Measurements from ENCODE around the gene BCL2L11. TPM values are rescaled to one million over a fixed set of nuclear protein-coding genes. Genes with fewer than 3 reads are reported as not detected.

BCL2L11 gene
- total RNA-seq, 1 experiment from 2014 or later = 12.6 TPM

DNA sequence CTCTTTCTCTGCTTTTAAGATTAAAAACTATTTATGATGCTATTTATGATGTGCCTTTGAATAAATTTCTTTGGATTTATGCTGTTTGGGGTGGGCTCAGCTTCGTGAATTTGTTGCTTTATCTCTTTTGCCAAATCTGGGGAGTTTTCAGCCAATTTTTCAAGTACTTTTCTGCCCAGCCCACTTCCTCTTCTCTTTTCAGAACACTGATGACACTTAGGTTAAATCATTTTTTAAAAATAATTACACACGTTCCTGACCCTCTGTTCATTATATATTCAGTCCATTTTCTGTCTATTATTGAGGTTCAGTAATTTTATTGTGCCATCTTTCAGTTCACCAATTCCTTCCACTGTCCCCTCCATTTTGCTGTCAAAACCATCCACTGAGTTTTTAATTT is 14.8 kb upstream of the BCL2L11 start:
- Histone ChIP-seq H3K36me3 (ENCODE audit: insufficient read depth, low read length, poor library complexity, severe bottlenecking) (no peaks in the 10 kb centered on the region), H3K9me3 (ENCODE audit: low read depth, low read length, poor library complexity, severe bottlenecking) (no peaks in the 10 kb centered on the region), H3K27me3 (replicated peaks; ENCODE audit: insufficient read depth, low read depth, low read length, poor library complexity) (peaks cover 12% of the 10 kb centered on the region), H3K27ac (ENCODE audit: low read depth, low read length, poor library complexity, severe bottlenecking) (no peak overlapping the region), H3K4me3 (ENCODE audit: low read depth, low read length, poor library complexity, severe bottlenecking) (no peak overlapping the region), H3K4me1 (ENCODE audit: insufficient read depth, low read length, poor library complexity, severe bottlenecking) (no peaks in the 10 kb centered on the region)
- TF ChIP-seq EZH2 (IDR thresholded peaks at IDR 0.05; ENCODE audit: borderline replicate concordance, low read depth, low read length, poor library complexity, severe bottlenecking) = no peak
- TF ChIP-seq, protein P1, sequence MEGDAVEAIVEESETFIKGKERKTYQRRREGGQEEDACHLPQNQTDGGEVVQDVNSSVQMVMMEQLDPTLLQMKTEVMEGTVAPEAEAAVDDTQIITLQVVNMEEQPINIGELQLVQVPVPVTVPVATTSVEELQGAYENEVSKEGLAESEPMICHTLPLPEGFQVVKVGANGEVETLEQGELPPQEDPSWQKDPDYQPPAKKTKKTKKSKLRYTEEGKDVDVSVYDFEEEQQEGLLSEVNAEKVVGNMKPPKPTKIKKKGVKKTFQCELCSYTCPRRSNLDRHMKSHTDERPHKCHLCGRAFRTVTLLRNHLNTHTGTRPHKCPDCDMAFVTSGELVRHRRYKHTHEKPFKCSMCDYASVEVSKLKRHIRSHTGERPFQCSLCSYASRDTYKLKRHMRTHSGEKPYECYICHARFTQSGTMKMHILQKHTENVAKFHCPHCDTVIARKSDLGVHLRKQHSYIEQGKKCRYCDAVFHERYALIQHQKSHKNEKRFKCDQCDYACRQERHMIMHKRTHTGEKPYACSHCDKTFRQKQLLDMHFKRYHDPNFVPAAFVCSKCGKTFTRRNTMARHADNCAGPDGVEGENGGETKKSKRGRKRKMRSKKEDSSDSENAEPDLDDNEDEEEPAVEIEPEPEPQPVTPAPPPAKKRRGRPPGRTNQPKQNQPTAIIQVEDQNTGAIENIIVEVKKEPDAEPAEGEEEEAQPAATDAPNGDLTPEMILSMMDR (conservative IDR thresholded peaks at IDR 0.05; ENCODE audit: low read depth, low read length) = no peak
- intact Hi-C loops (cut with micrococcal nuclease; ENCODE audit: unreplicated experiment) = no loop called here
- ChIA-PET POLR2A (ENCODE audit: low non-redundant PET) (no interaction called here), CTCF (no interaction called here)
- BruUV-seq (replicated peaks) = no TSS peak
- DNase-seq (ENCODE audit: low spot score) = no peak

DNA sequence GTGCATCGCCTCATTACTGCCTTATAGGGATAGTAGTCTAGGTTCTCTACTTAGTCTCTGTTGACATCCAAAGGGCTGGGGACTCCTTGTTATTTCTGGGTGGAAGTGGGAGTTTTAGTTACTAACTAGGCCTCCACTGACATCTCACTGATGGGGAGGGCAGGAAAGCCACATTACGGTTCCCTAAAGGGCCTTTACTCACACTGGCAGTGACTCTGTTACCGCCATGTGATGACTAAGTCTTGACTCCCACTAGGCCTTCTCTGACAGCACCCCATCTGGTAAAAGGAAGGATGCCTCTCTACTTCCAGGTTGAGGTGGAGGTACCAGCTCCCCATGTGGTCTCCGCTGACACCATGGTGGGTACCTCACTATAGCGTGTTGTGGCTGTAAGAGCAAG is 14.0 kb upstream of the BCL2L11 start:
- intact Hi-C loops (cut with micrococcal nuclease; ENCODE audit: unreplicated experiment) = no loop called here
- DNase-seq (ENCODE audit: low spot score) = no peak
- ChIA-PET POLR2A (ENCODE audit: low non-redundant PET) (no interaction called here), CTCF (no interaction called here)
- Histone ChIP-seq H3K36me3 (ENCODE audit: insufficient read depth, low read length, poor library complexity, severe bottlenecking) (no peaks in the 10 kb centered on the region), H3K4me3 (ENCODE audit: low read depth, low read length, poor library complexity, severe bottlenecking) (no peak overlapping the region), H3K27me3 (replicated peaks; ENCODE audit: insufficient read depth, low read depth, low read length, poor library complexity) (peaks cover 12% of the 10 kb centered on the region), H3K9me3 (ENCODE audit: low read depth, low read length, poor library complexity, severe bottlenecking) (no peaks in the 10 kb centered on the region), H3K4me1 (ENCODE audit: insufficient read depth, low read length, poor library complexity, severe bottlenecking) (no peaks in the 10 kb centered on the region), H3K27ac (ENCODE audit: low read depth, low read length, poor library complexity, severe bottlenecking) (no peak overlapping the region)
- TF ChIP-seq EZH2 (IDR thresholded peaks at IDR 0.05; ENCODE audit: borderline replicate concordance, low read depth, low read length, poor library complexity, severe bottlenecking) = no peak
- TF ChIP-seq, protein P1 (conservative IDR thresholded peaks at IDR 0.05; ENCODE audit: low read depth, low read length) = no peak
- no TSS peak for BruUV-seq (replicated peaks)

- no peak for DNase-seq (ENCODE audit: low spot score)
- ChIA-PET POLR2A (ENCODE audit: low non-redundant PET) (no interaction called here), CTCF (no interaction called here)
- H3K4me3 ChIP-seq (ENCODE audit: low read depth, low read length, poor library complexity, severe bottlenecking) = no peak overlapping the region
- H3K27me3 ChIP-seq (replicated peaks; ENCODE audit: insufficient read depth, low read depth, low read length, poor library complexity) = peaks cover 12% of the 10 kb centered on the region
- intact Hi-C loops (cut with micrococcal nuclease; ENCODE audit: unreplicated experiment) = no loop called here
- BruUV-seq (replicated peaks) = no TSS peak
- H3K36me3 ChIP-seq (ENCODE audit: insufficient read depth, low read length, poor library complexity, severe bottlenecking) = no peaks in the 10 kb centered on the region
- H3K27ac ChIP-seq (ENCODE audit: low read depth, low read length, poor library complexity, severe bottlenecking) = no peak overlapping the region
- no peaks in the 10 kb centered on the region for H3K4me1 ChIP-seq (ENCODE audit: insufficient read depth, low read length, poor library complexity, severe bottlenecking)
- H3K9me3 ChIP-seq (ENCODE audit: low read depth, low read length, poor library complexity, severe bottlenecking) = no peaks in the 10 kb centered on the region
- TF ChIP-seq, protein P1 (conservative IDR thresholded peaks at IDR 0.05; ENCODE audit: low read depth, low read length) = no peak
- no peak for TF ChIP-seq EZH2 (IDR thresholded peaks at IDR 0.05; ENCODE audit: borderline replicate concordance, low read depth, low read length, poor library complexity, severe bottlenecking)
Observed at GRCh38 chr2:111108745-111109271, 11.9 kb upstream of the BCL2L11 start.
